ENCODE measurements around the gene RNF11.

DNA sequence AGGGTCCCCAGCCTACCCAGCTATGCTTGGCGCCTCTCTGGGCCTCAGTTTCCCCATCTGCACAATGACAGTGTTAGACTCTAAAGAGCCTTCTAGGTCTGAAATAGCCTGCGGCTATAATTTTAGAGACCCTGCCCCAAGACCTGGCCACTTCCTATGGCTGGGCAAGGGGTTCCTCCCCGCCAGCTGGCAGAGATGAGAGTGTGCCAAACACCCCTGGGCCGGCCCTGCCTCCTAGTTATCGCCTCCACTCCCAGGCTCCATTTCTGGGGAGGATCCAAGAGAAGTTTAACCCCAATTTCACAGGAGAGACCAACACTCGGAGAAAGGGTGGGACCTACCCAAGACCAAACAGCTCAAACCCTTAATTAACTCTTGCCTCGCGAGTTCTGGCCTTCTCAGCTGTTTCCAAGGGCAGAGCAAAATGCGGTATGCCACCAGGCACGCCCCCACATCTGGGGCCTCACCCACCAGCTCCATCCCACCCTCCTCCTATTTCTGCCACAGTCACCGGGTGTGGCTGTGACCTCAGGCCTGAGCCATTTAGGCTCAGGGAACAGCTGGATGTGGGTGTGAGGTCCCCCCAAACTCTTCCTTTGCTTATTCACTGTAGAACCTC lies 58.6 kb downstream of the RNF11 start:
- TF ChIP-seq, protein P1, sequence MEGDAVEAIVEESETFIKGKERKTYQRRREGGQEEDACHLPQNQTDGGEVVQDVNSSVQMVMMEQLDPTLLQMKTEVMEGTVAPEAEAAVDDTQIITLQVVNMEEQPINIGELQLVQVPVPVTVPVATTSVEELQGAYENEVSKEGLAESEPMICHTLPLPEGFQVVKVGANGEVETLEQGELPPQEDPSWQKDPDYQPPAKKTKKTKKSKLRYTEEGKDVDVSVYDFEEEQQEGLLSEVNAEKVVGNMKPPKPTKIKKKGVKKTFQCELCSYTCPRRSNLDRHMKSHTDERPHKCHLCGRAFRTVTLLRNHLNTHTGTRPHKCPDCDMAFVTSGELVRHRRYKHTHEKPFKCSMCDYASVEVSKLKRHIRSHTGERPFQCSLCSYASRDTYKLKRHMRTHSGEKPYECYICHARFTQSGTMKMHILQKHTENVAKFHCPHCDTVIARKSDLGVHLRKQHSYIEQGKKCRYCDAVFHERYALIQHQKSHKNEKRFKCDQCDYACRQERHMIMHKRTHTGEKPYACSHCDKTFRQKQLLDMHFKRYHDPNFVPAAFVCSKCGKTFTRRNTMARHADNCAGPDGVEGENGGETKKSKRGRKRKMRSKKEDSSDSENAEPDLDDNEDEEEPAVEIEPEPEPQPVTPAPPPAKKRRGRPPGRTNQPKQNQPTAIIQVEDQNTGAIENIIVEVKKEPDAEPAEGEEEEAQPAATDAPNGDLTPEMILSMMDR (IDR thresholded peaks at IDR 0.05) = no peak
- no peak for TF ChIP-seq POLR2A (IDR thresholded peaks at IDR 0.05)
